DMS53 treated with DMSO at 0.1 percent for 48 hours (cell line): ENCODE measurements around the gene ZNF697.
A peak's percentile ranks its signal among the peaks of the same experiment; 100 is the strongest.
"Not testable (repeated sequence)": the region's sequence is repeated elsewhere in the genome, so short reads cannot be mapped to it uniquely, and the experiment has no call there.

Experiments
- DNase-seq: peaks from one replicate; lab custom pipeline; 2025; ENCODE audit not compliant: unreplicated experiment; lab: John Stamatoyannopoulos, UW

Gene ZNF697

GRCh38 chr1:119632103-119632490, 16.0 kb downstream of the ZNF697 start:
- DNase-seq: no peak

- DNase-seq: no peak
Observed at GRCh38 chr1:119631433-119632102, 16.5 kb downstream of the ZNF697 start.

GRCh38 chr1:119631086-119631432, 17.0 kb downstream of the ZNF697 start:
- no peak for DNase-seq

GRCh38 chr1:119626841-119627240, 21.2 kb downstream of the ZNF697 start:
- DNase-seq: no peak

- no peak for DNase-seq
Observed at GRCh38 chr1:119626011-119626545, 22.0 kb downstream of the ZNF697 start.

- no peak for DNase-seq
Observed at GRCh38 chr1:119623678-119624077, 24.4 kb downstream of the ZNF697 start.

- no peak for DNase-seq
Observed at GRCh38 chr1:119623193-119623515, 24.9 kb downstream of the ZNF697 start.

GRCh38 chr1:119622311-119623192, 25.5 kb downstream of the ZNF697 start:
- no peak for DNase-seq

GRCh38 chr1:119621705-119622104, 26.4 kb downstream of the ZNF697 start:
- no peak for DNase-seq

GRCh38 chr1:119617751-119618691, 30.0 kb downstream of the ZNF697 start:
- DNase-seq: no peak

- DNase-seq: not testable (repeated sequence)
Observed at GRCh38 chr1:119616748-119617147, 31.3 kb downstream of the ZNF697 start.

- DNase-seq: not testable (repeated sequence)
Observed at GRCh38 chr1:119615100-119615499, 33.0 kb downstream of the ZNF697 start.

GRCh38 chr1:119613769-119614720, 34.0 kb downstream of the ZNF697 start:
- peak; percentile 15 for DNase-seq

GRCh38 chr1:119611701-119612113, 36.4 kb downstream of the ZNF697 start:
- no peak for DNase-seq

GRCh38 chr1:119608816-119609215, 39.2 kb downstream of the ZNF697 start:
- not testable (repeated sequence) for DNase-seq

- not testable (repeated sequence) for DNase-seq
Observed at GRCh38 chr1:119607087-119607807, 40.8 kb downstream of the ZNF697 start.

GRCh38 chr1:119606394-119606793, 41.7 kb downstream of the ZNF697 start:
- no peak for DNase-seq

GRCh38 chr1:119605686-119606085, 42.4 kb downstream of the ZNF697 start:
- no peak for DNase-seq

GRCh38 chr1:119605080-119605479, 43.0 kb downstream of the ZNF697 start:
- DNase-seq: not testable (repeated sequence)
